GM10248 (cell line): ENCODE results near the gene TTLL6.

Experiments used
- CTCF ChIA-PET: fragments of 300-600 bp; sonication (Branson Sonifier 250); formaldehyde crosslinking; extraction: SDS; loops from one replicate; lab custom pipeline; 2021; ENCODE audit warnings: antibody characterized with exemption; lab: Yijun Ruan, JAX
- POLR2A ChIA-PET: fragments of 350-650 bp; sonication (Branson Sonifier 250); formaldehyde crosslinking; extraction: SDS; loops from one replicate; lab custom pipeline; 2020; ENCODE audit warnings: antibody characterized with exemption; lab: Yijun Ruan, JAX
- DNase-seq: peaks from one replicate; pipeline ENCODE4 v3.0.0; 2012; ENCODE audit errors: extremely low spot score
- CTCF ChIP-seq: IDR thresholded peaks from 2 replicates; pipeline ENCODE4 v1.5.1; 2012; ENCODE audit warnings: mild to moderate bottlenecking, low read depth; ENCODE audit errors: extremely low read depth, missing control alignments, control extremely low read depth

TTLL6 gene

GRCh38 chr17:48819466-48819865 is 2.4 kb upstream of the TTLL6 start:
- CTCF ChIA-PET: interaction anchor here (30.8 kb wide), 1 partner anchor 61 kb away, joined by 770 read pairs; no protein-coding TSS in a partner anchor
- no peak for DNase-seq

GRCh38 chr17:48818361-48818841 is 1.4 kb upstream of the TTLL6 start:
- DNase-seq: no peak
- ChIA-PET POLR2A (no interaction called here), CTCF (interaction anchor here (0.9 to 30.8 kb wide), 3 partner anchors 15 to 178 kb away, joined by 4 to 770 read pairs (median 66); no protein-coding TSS in a partner anchor)
- TF ChIP-seq CTCF: no peak

More at GRCh38 chr17:48819466-48819865, 2.4 kb upstream of the TTLL6 start:
- POLR2A ChIA-PET: no interaction called here
- TF ChIP-seq CTCF: no peak

DNA sequence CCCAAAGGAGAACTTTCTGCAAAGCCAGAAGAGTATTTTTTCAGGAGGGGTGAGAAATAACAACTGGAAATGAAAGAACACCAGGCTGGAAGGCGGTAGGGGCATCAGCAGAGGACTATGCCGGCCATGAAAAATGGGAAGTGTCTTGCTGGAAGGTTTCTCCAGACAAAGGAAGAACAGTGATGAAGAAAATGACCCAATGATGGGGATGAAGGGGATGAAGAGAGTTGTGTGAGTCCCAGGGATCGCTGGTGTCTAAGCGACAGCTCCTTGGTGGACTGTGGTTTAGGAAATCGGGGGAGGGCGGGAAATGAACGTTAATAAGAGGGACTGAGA is 623 bp downstream of the TTLL6 start:
- no peak for TF ChIP-seq CTCF
- ChIA-PET CTCF (interaction anchor here (1.2 to 30.8 kb wide), 16 partner anchors 13 to 216 kb away, joined by 3 to 770 read pairs (median 6); no protein-coding TSS in a partner anchor), POLR2A (no interaction called here)
- DNase-seq: no peak

DNA sequence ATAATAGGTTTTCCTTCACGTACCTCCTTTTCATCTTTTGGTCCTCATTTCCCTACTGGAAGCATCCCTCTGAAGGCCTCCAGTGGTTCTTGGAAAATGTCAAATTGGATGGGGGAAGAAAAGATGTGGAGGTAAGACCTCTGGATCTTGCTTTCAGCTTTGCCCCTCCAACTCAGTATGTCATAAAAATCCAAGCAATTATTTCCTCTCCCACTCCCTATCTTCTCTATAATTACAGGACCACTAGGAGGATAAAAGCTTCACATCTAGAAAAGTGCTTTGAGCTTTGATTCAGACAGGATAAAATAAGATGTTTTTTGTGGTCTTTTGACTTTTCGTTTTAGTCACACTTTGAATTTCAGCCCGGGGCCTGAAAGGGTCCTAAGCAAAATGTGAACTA is 1.7 kb downstream of the TTLL6 start:
- DNase-seq: no peak
- ChIA-PET CTCF (interaction anchor here (0.7 to 30.8 kb wide), 22 partner anchors 9 to 221 kb away, joined by 3 to 770 read pairs (median 5); no protein-coding TSS in a partner anchor), POLR2A (no interaction called here)
- TF ChIP-seq CTCF: no peak

DNA sequence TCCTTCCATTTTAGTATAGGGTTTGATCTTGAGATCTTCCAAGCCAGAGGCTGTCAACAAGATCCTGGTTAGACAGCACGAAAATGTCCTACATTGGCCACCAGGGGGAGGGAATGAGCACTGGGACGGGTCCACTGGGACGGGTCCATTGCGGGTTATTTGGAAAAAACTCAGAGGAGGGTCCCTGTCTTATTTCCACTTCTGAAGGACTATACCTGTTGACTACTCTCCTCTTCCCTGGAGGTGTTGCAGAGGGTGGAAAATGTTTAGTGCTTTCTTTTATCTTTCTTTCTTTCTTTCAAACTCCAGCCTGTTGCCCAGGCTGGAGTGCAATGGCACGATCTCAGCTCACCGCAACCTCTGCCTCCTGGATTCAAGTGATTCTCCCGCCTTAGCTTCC is 2.5 kb downstream of the TTLL6 start:
- POLR2A ChIA-PET: interaction anchor here (0.7 kb wide), 1 partner anchor 11 kb away, joined by 3 read pairs; no protein-coding TSS in a partner anchor
- CTCF ChIA-PET: interaction anchor here (0.8 to 30.8 kb wide), 14 partner anchors 11 to 221 kb away, joined by 3 to 770 read pairs (median 9); no protein-coding TSS in a partner anchor
- TF ChIP-seq CTCF: peak; percentile 77
- peak; percentile 78 for DNase-seq

DNA sequence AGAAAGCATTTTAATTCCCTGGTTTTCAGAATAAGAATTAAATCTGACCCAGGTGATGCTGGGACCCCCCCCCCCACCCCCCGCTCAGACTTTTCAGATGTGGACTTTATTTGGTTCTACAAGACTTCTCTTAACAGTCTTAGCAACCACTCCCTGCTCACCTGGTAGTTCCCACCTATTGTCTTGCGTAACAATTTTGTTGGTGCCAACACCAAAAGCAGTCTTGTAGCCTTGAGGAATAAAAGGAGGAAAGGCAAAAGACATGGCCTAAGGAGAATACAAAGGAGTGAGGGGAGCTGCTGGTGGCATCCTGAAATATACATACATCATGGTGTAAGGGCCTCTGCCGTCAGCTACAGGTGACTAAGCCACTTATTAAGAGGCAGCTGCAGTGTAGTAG is 5.0 kb downstream of the TTLL6 start:
- TF ChIP-seq CTCF: no peak
- ChIA-PET POLR2A (no interaction called here), CTCF (interaction anchor here (0.8 to 30.8 kb wide), 14 partner anchors 8 to 224 kb away, joined by 3 to 770 read pairs (median 6); partner anchors contain the start of gene ATP5MC1)
- no peak for DNase-seq
